Upper lobe of right lung (tissue), 1 donor: ENCODE measurements around the gene RINL. TPM values are rescaled to one million over a fixed set of nuclear protein-coding genes. Genes with fewer than 3 reads are reported as not detected.
A peak's percentile ranks its signal among the peaks of the same experiment; 100 is the strongest.
"Not testable (repeated sequence)": the region's sequence is repeated elsewhere in the genome, so short reads cannot be mapped to it uniquely, and the experiment has no call there.

Source experiments
- ATAC-seq: fragments of 200-7000 bp; cut with Tn5 transposase; one replicate; pipeline ENCODE4 v1.9.1; 2020; ENCODE audit warnings: mild to moderate bottlenecking, moderate library complexity
- DNase-seq: peaks from one replicate; pipeline ENCODE4 v3.0.0-alpha.2; 2020
- H3K27ac ChIP-seq: fragments of 200-600 bp; one replicate; pipeline ENCODE4 v1.8.0; 2022
- H3K27me3 ChIP-seq: fragments of 200-600 bp; one replicate; pipeline ENCODE4 v1.8.0; 2022; ENCODE audit warnings: mild to moderate bottlenecking
- H3K36me3 ChIP-seq: fragments of 200-600 bp; one replicate; pipeline ENCODE4 v1.8.0; 2022
- H3K4me1 ChIP-seq: fragments of 200-600 bp; one replicate; pipeline ENCODE4 v1.8.0; 2022
- H3K4me3 ChIP-seq: fragments of 200-600 bp; one replicate; pipeline ENCODE4 v1.8.0; 2022; ENCODE audit warnings: mild to moderate bottlenecking
- H3K9me3 ChIP-seq: fragments of 200-600 bp; one replicate; pipeline ENCODE4 v1.8.0; 2022
- intact Hi-C: fragments of 100-400 bp; cut with DNase I; formaldehyde crosslinking; loops from one replicate; pipeline ENCODE4 v1.11.0; 2022
- total RNA-seq: library from RNA; stranded (reverse); fragmentation: NEBNext Ultra II Directional; extraction: Animal tissue kit (Norgen Biotek cat#: 25700); gene quantifications from one replicate; pipeline ENCODE4 v1.2.1, GENCODE V29; 2021
- TF ChIP-seq, protein P1 (sequence below): fragments of 200-600 bp; IDR thresholded peaks from one replicate; pipeline ENCODE4 v1.8.0; 2022; ENCODE audit warnings: antibody characterized with exemption
- donor health status: DM: no; HTN: yes; CAD: no; lungs with severe emphysema.

RINL gene
- total RNA-seq, 1 donor from 2014 or later = 12.0 TPM

DNA sequence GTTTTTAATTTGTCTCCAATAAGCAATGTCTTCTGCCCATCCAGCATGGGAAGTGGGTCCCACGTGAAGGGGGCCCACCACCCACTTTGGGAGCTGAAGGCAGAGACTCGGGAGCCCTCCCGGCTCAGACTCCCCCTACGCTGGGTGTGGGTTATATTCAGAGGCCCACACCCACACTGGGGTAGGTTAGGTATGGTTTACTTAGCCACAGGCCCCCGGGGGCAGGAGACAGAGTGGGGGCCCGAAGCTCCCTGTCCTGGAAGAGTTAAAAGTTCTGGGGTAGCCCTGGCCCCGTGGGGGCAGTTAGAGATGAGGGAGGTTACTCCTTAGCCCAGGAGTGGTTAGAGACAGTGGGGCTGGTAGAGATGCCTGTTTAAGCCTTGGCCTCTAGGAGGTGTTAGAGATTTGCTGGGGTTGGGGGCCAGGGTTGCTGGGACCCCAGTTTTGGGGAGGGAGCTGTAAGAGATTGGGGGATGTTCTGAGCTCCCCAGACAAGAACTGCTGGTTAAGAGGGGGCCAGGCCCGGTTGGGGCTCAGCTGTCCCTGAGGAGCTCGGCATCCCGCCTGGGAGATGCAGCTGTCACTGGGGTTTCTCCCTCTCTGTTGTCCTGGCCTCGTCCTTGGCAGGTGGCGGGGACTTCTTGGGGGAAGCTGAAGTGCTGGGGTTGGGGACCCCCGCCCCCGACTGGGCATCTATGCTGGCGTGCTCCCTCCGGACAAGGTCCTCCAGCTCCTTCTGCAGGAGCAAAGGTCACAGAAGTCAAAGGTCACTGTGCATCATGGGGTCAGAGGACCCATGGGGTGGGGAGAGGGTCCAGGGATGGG is 712 bp upstream of the RINL start:
- TF ChIP-seq, protein P1, sequence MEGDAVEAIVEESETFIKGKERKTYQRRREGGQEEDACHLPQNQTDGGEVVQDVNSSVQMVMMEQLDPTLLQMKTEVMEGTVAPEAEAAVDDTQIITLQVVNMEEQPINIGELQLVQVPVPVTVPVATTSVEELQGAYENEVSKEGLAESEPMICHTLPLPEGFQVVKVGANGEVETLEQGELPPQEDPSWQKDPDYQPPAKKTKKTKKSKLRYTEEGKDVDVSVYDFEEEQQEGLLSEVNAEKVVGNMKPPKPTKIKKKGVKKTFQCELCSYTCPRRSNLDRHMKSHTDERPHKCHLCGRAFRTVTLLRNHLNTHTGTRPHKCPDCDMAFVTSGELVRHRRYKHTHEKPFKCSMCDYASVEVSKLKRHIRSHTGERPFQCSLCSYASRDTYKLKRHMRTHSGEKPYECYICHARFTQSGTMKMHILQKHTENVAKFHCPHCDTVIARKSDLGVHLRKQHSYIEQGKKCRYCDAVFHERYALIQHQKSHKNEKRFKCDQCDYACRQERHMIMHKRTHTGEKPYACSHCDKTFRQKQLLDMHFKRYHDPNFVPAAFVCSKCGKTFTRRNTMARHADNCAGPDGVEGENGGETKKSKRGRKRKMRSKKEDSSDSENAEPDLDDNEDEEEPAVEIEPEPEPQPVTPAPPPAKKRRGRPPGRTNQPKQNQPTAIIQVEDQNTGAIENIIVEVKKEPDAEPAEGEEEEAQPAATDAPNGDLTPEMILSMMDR = no peak
- peak overlapping the region; percentile 35 for H3K4me3 ChIP-seq
- no peaks in the 10 kb centered on the region for H3K27me3 ChIP-seq
- peaks cover 20% of the 10 kb centered on the region for H3K4me1 ChIP-seq
- ATAC-seq = no peak
- H3K9me3 ChIP-seq = no peaks in the 10 kb centered on the region
- H3K36me3 ChIP-seq = peaks cover 31% of the 10 kb centered on the region
- no peak for DNase-seq
- peak overlapping the region; percentile 87 for H3K27ac ChIP-seq
- intact Hi-C loops = no loop called here

DNA sequence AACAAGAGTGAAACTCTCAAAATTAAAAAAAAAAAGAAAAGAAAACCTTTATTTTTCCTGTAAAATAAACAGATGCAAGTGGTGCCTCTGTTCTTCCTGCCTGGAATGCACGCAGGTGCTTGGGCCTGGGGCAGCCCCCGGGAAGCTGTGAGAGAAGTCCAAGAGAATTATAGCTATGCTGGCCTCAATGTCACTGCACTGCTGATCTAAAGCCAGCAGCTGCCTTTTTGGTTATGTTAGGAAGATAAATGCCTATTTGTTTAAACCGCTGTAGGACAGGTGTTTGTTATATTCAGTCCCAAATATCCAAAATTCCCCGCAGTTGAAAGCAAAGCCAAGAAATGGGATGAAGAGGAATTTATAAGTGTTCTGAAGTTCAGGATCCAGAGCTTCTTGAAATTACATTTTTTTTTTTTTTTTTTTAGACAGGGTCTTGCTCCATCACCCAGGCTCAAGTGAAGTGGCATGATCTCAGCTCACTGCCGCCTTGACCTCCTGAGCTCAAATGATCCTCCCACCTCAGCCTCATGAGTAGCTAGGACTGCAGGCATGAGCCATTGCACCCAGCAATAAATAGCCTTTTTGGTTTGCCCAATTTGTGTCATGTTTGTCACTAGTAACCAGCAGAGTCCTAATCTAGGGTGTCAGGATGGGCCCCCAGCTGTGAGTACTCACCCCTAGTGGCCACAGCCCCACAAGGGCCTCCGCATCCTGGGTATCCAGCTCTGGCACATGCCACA is 2.2 kb downstream of the RINL start:
- ATAC-seq (no peak), DNase-seq (no peak)
- H3K9me3 ChIP-seq = no peaks in the 10 kb centered on the region
- H3K36me3 ChIP-seq = peaks cover 4% of the 10 kb centered on the region
- no peak overlapping the region for H3K4me3 ChIP-seq
- TF ChIP-seq, protein P1 = no peak
- H3K27me3 ChIP-seq = no peaks in the 10 kb centered on the region
- intact Hi-C loops = no loop called here
- peaks cover 20% of the 10 kb centered on the region for H3K4me1 ChIP-seq
- H3K27ac ChIP-seq = no peak overlapping the region

DNA sequence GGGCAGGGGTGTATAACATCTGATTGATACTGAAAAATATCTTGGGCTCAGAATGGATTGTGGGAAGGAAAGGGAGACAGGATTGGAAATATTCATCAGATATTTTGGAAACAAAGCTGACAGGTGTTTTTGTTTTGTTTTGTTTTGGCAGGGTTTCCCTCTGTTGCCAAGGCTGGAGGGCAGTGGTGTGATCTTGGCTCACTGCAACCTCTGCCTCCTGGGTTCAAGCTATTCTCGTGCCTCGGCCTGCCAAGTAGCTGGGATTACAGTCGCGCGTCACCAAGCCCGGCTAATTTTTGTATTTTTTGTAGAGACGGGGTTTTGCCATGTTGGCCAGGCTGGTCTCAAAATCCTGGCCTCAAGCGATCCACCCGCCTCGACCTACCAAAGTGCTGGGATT is 4.7 kb downstream of the RINL start:
- H3K4me3 ChIP-seq, H3K9me3 ChIP-seq, DNase-seq, ATAC-seq, intact Hi-C loops, H3K27ac ChIP-seq, H3K36me3 ChIP-seq, H3K27me3 ChIP-seq: not testable (repeated sequence)
- H3K4me1 ChIP-seq = peaks cover 28% of the 10 kb centered on the region

- DNase-seq = no peak
- H3K9me3 ChIP-seq = no peaks in the 10 kb centered on the region
- no peak for ATAC-seq
- TF ChIP-seq, protein P1 = no peak
- no peaks in the 10 kb centered on the region for H3K27me3 ChIP-seq
- no peak overlapping the region for H3K4me3 ChIP-seq
- intact Hi-C loops = no loop called here
- no peak overlapping the region for H3K27ac ChIP-seq
- peaks cover 12% of the 10 kb centered on the region for H3K4me1 ChIP-seq
- no peaks in the 10 kb centered on the region for H3K36me3 ChIP-seq
These were observed 7.5 kb downstream of the RINL start for GRCh38 chr19:38870612-38871011.

DNA sequence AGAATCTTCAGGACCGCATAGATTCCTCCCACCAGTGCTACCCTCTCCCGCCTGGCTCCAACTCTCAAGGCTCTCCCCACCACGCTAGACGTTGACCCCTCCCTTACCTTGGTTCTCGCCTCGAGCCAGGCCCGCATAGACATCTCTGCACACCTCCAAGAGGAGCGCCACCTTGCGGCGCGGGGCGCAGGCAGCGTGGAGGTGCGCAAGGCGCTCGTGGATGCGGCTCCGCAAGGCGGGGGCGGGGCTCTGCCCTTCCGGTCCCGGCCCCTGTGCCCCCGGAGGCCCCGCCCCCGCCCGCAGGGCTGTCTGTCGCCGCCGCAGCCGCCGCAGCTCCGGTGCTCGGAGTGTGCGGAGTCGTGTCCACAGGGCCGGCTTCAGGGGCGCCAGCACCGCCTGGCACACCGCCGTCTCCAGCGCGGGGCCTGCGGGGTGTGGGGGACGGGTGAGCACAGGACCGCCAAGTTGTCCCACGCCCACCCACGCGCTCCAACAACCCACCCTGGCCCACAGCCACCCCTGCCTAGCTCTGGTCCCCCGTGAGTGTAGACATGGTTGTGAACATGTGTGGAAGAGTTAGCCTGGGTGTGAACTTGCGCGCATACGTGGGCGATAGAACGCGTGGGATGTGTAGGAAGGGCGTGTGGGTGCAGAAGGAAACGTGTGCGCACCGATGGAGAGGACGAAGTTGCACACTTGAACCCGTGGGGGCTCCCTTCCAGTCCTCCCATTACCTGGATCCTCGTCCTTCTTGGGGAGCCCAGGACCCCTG is 8.1 kb downstream of the RINL start:
- DNase-seq = peak; percentile 97
- intact Hi-C loops = no loop called here
- H3K27ac ChIP-seq = peak overlapping the region; percentile 21
- ATAC-seq = peak; percentile 98
- H3K36me3 ChIP-seq = no peaks in the 10 kb centered on the region
- H3K4me1 ChIP-seq = peaks cover 17% of the 10 kb centered on the region
- H3K4me3 ChIP-seq = peak overlapping the region; percentile 53
- H3K9me3 ChIP-seq = no peaks in the 10 kb centered on the region
- no peaks in the 10 kb centered on the region for H3K27me3 ChIP-seq
- TF ChIP-seq, protein P1 = peak; percentile 87
